RWPE1 (cell line): ENCODE data around the gene OR4M1.
"Not testable (repeated sequence)": the region's sequence is repeated elsewhere in the genome, so short reads cannot be mapped to it uniquely, and the experiment has no call there.

Experiments used
- CTCF ChIA-PET: fragments of 350-600 bp; sonication (Branson Sonifier 250); formaldehyde crosslinking; extraction: SDS; loops from one replicate; lab custom pipeline; 2021; lab: Yijun Ruan, JAX
- POLR2A ChIA-PET: fragments of 400-600 bp; formaldehyde crosslinking; extraction: SDS; loops from one replicate; lab custom pipeline; 2020; ENCODE audit warnings: antibody characterized with exemption; ENCODE audit not compliant: low non-redundant PET; lab: Yijun Ruan, JAX
- DNase-seq: peaks from one replicate; pipeline ENCODE4 v3.0.0; 2012; ENCODE audit warnings: low spot score
- H3K27ac ChIP-seq: fragments of 450-650 bp; 2 replicates; pipeline ENCODE4 v1.5.1; 2017
- CTCF ChIP-seq: fragments of 450-650 bp; conservative IDR thresholded peaks from 2 replicates; pipeline ENCODE4 v1.5.1; 2017; ENCODE audit warnings: low read depth, mild to moderate bottlenecking

OR4M1 gene

GRCh38 chr14:19823178-19823577 is 49.9 kb downstream of the OR4M1 start:
- TF ChIP-seq CTCF = no peak
- ChIA-PET POLR2A (no interaction called here), CTCF (no interaction called here)
- no peak for DNase-seq
- no peak overlapping the region for H3K27ac ChIP-seq

- no peak overlapping the region for H3K27ac ChIP-seq
- ChIA-PET CTCF (no interaction called here), POLR2A (no interaction called here)
- no peak for TF ChIP-seq CTCF
- peak; percentile 0 for DNase-seq
Measured at GRCh38 chr14:19823765-19824164, 50.5 kb downstream of the OR4M1 start.

GRCh38 chr14:19827626-19828244 is 54.4 kb downstream of the OR4M1 start:
- DNase-seq, POLR2A ChIA-PET, H3K27ac ChIP-seq, CTCF ChIA-PET: not testable (repeated sequence)

- ChIA-PET POLR2A (no interaction called here), CTCF (no interaction called here)
- no peak for DNase-seq
- no peak overlapping the region for H3K27ac ChIP-seq
- no peak for TF ChIP-seq CTCF
Measured at GRCh38 chr14:19828314-19828713, 55.0 kb downstream of the OR4M1 start.
